ENCODE results near the gene RPGRIP1L. TPM values are rescaled to one million over a fixed set of nuclear protein-coding genes. Genes with fewer than 3 reads are reported as not detected.

Gene RPGRIP1L
- total and polyA plus RNA-seq, 2 donors (not counting 1 experiment from before 2014, with no cell fraction given): 7.4 to 13.0 TPM

GRCh38 chr16:53601961-53602360 is 101.7 kb downstream of the RPGRIP1L start:
- DNase-seq (ENCODE audit: low read depth in 2 of 2): no peak
- no peak overlapping the region for H3K4me2 ChIP-seq (ENCODE audit: extremely low read depth, insufficient read depth, low read length)
- no peak overlapping the region for H3K27ac ChIP-seq (ENCODE audit: insufficient read depth, low read length)
- no peaks in the 10 kb centered on the region for H4K20me1 ChIP-seq (ENCODE audit: control insufficient read depth, extremely low read depth, insufficient read depth, low read length)
- no peak overlapping the region for H3K4me3 ChIP-seq (replicated peaks in 1 of 4; ENCODE audit: control extremely low read depth in 1 of 4, insufficient read depth in 1 of 4, low read depth in 3 of 4, low read length in 4 of 4)
- no peak overlapping the region for H2AFZ ChIP-seq (ENCODE audit: low read length)
- H3K9ac ChIP-seq (ENCODE audit: insufficient read depth, low read length): no peak overlapping the region
- no peaks in the 10 kb centered on the region for H3K9me3 ChIP-seq (ENCODE audit: control insufficient read depth, insufficient read depth, low read depth, low read length)
- H3K4me1 ChIP-seq (ENCODE audit: control insufficient read depth, extremely low read depth, insufficient read depth, low read length): no peaks in the 10 kb centered on the region
- no peaks in the 10 kb centered on the region for H3K79me2 ChIP-seq (ENCODE audit: control insufficient read depth, insufficient read depth, low read length)
- no peak for TF ChIP-seq EZH2 (IDR thresholded peaks at IDR 0.05; ENCODE audit: low read length, missing control alignments)
- TF ChIP-seq, protein P1, sequence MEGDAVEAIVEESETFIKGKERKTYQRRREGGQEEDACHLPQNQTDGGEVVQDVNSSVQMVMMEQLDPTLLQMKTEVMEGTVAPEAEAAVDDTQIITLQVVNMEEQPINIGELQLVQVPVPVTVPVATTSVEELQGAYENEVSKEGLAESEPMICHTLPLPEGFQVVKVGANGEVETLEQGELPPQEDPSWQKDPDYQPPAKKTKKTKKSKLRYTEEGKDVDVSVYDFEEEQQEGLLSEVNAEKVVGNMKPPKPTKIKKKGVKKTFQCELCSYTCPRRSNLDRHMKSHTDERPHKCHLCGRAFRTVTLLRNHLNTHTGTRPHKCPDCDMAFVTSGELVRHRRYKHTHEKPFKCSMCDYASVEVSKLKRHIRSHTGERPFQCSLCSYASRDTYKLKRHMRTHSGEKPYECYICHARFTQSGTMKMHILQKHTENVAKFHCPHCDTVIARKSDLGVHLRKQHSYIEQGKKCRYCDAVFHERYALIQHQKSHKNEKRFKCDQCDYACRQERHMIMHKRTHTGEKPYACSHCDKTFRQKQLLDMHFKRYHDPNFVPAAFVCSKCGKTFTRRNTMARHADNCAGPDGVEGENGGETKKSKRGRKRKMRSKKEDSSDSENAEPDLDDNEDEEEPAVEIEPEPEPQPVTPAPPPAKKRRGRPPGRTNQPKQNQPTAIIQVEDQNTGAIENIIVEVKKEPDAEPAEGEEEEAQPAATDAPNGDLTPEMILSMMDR (conservative IDR thresholded peaks at IDR 0.05 in 1 of 2, IDR thresholded peaks at IDR 0.05 in 1 of 2; ENCODE audit: low read depth in 1 of 2, low read length in 2 of 2): no peak
- H3K36me3 ChIP-seq (ENCODE audit: control insufficient read depth, insufficient read depth, low read length): no peaks in the 10 kb centered on the region
- H3K27me3 ChIP-seq (ENCODE audit: control insufficient read depth, insufficient read depth, low read length): no peaks in the 10 kb centered on the region

GRCh38 chr16:53600616-53601015 is 103.0 kb downstream of the RPGRIP1L start:
- Histone ChIP-seq H4K20me1 (ENCODE audit: control insufficient read depth, extremely low read depth, insufficient read depth, low read length) (no peaks in the 10 kb centered on the region), H3K79me2 (ENCODE audit: control insufficient read depth, insufficient read depth, low read length) (no peaks in the 10 kb centered on the region), H3K9ac (ENCODE audit: insufficient read depth, low read length) (no peak overlapping the region), H3K9me3 (ENCODE audit: control insufficient read depth, insufficient read depth, low read depth, low read length) (no peaks in the 10 kb centered on the region), H3K27ac (ENCODE audit: insufficient read depth, low read length) (no peak overlapping the region), H3K4me3 (replicated peaks in 1 of 4; ENCODE audit: control extremely low read depth in 1 of 4, insufficient read depth in 1 of 4, low read depth in 3 of 4, low read length in 4 of 4) (no peak overlapping the region), H3K4me1 (ENCODE audit: control insufficient read depth, extremely low read depth, insufficient read depth, low read length) (no peaks in the 10 kb centered on the region), H3K27me3 (ENCODE audit: control insufficient read depth, insufficient read depth, low read length) (no peaks in the 10 kb centered on the region), H3K36me3 (ENCODE audit: control insufficient read depth, insufficient read depth, low read length) (no peaks in the 10 kb centered on the region), H2AFZ (ENCODE audit: low read length) (no peak overlapping the region), H3K4me2 (ENCODE audit: extremely low read depth, insufficient read depth, low read length) (no peak overlapping the region)
- no peak for TF ChIP-seq EZH2 (IDR thresholded peaks at IDR 0.05; ENCODE audit: low read length, missing control alignments)
- TF ChIP-seq, protein P1 (conservative IDR thresholded peaks at IDR 0.05 in 1 of 2, IDR thresholded peaks at IDR 0.05 in 1 of 2; ENCODE audit: low read depth in 1 of 2, low read length in 2 of 2): no peak
- no peak for DNase-seq (ENCODE audit: low read depth in 2 of 2)

DNA sequence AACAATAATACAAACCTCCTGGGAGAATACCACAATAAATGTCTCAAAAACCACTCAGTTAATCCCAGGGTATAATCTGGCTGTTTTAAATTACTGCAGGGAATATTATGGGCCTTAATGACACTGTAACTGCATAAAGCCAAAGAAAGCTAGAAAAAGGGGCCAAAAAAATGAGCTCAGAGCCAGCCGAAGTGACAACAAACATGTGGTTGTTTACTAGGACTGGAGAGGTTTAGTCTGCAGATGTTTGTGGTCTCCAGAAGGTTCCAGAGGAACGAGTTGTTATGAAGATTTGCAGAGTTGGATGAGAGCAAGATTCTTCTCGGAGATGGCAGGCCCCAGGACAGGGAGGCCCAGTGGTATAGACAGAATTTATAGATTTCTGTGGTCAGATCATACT is 103.5 kb downstream of the RPGRIP1L start:
- Histone ChIP-seq H3K27me3 (ENCODE audit: control insufficient read depth, insufficient read depth, low read length) (no peaks in the 10 kb centered on the region), H3K27ac (ENCODE audit: insufficient read depth, low read length) (no peak overlapping the region), H3K79me2 (ENCODE audit: control insufficient read depth, insufficient read depth, low read length) (no peaks in the 10 kb centered on the region), H2AFZ (ENCODE audit: low read length) (no peak overlapping the region), H3K4me1 (ENCODE audit: control insufficient read depth, extremely low read depth, insufficient read depth, low read length) (no peaks in the 10 kb centered on the region), H3K4me3 (replicated peaks in 1 of 4; ENCODE audit: control extremely low read depth in 1 of 4, insufficient read depth in 1 of 4, low read depth in 3 of 4, low read length in 4 of 4) (no peak overlapping the region), H3K9ac (ENCODE audit: insufficient read depth, low read length) (no peak overlapping the region), H3K9me3 (ENCODE audit: control insufficient read depth, insufficient read depth, low read depth, low read length) (no peaks in the 10 kb centered on the region), H3K36me3 (ENCODE audit: control insufficient read depth, insufficient read depth, low read length) (no peaks in the 10 kb centered on the region), H4K20me1 (ENCODE audit: control insufficient read depth, extremely low read depth, insufficient read depth, low read length) (no peaks in the 10 kb centered on the region), H3K4me2 (ENCODE audit: extremely low read depth, insufficient read depth, low read length) (no peak overlapping the region)
- DNase-seq (ENCODE audit: low read depth in 2 of 2): no peak
- TF ChIP-seq, protein P1 (conservative IDR thresholded peaks at IDR 0.05 in 1 of 2, IDR thresholded peaks at IDR 0.05 in 1 of 2; ENCODE audit: low read depth in 1 of 2, low read length in 2 of 2): no peak
- no peak for TF ChIP-seq EZH2 (IDR thresholded peaks at IDR 0.05; ENCODE audit: low read length, missing control alignments)

Data from fibroblast of lung (primary cell).